ENCODE data around the gene CDH5.

CDH5 gene

GRCh38 chr16:66401610-66402009 lies 35.1 kb downstream of the CDH5 start:
- no peak overlapping the region for H3K4me3 ChIP-seq (ENCODE audit: low read depth, low read length)
- no peak for DNase-seq (ENCODE audit: low read depth)
- TF ChIP-seq CTCF (IDR thresholded peaks at IDR 0.05; ENCODE audit: low read depth, low read length, missing control alignments) = no peak

- DNase-seq (ENCODE audit: low read depth) = no peak
- no peak for TF ChIP-seq CTCF (IDR thresholded peaks at IDR 0.05; ENCODE audit: low read depth, low read length, missing control alignments)
- no peak overlapping the region for H3K4me3 ChIP-seq (ENCODE audit: low read depth, low read length)
These were observed 35.7 kb downstream of the CDH5 start for GRCh38 chr16:66402166-66402565.

- H3K4me3 ChIP-seq (ENCODE audit: low read depth, low read length) = no peak overlapping the region
- TF ChIP-seq CTCF (IDR thresholded peaks at IDR 0.05; ENCODE audit: low read depth, low read length, missing control alignments) = no peak
- DNase-seq (ENCODE audit: low read depth) = no peak
These were observed 36.2 kb downstream of the CDH5 start for GRCh38 chr16:66402591-66403230.

GRCh38 chr16:66403531-66404145 lies 37.1 kb downstream of the CDH5 start:
- DNase-seq (ENCODE audit: low read depth) = no peak
- no peak overlapping the region for H3K4me3 ChIP-seq (ENCODE audit: low read depth, low read length)
- TF ChIP-seq CTCF (IDR thresholded peaks at IDR 0.05; ENCODE audit: low read depth, low read length, missing control alignments) = no peak

- no peak for DNase-seq (ENCODE audit: low read depth)
- TF ChIP-seq CTCF (IDR thresholded peaks at IDR 0.05; ENCODE audit: low read depth, low read length, missing control alignments) = no peak
- H3K4me3 ChIP-seq (ENCODE audit: low read depth, low read length) = no peak overlapping the region
These were observed 38.7 kb downstream of the CDH5 start for GRCh38 chr16:66405057-66405783.

- TF ChIP-seq CTCF (IDR thresholded peaks at IDR 0.05; ENCODE audit: low read depth, low read length, missing control alignments) = peak; percentile 78
- DNase-seq (ENCODE audit: low read depth) = no peak
- peak overlapping the region; percentile 35 for H3K4me3 ChIP-seq (ENCODE audit: low read depth, low read length)
These were observed 40.2 kb downstream of the CDH5 start for GRCh38 chr16:66406534-66407221.

All from GM12864 (cell line).